ENCODE measurements around the gene COPS2. TPM values are rescaled to one million over a fixed set of nuclear protein-coding genes. Genes with fewer than 3 reads are reported as not detected.

COPS2 gene
- total and polyA plus RNA-seq, 2 of the 13 experiments (the other 11 are each of a cell fraction or from before 2014, with no cell fraction given), result 37.8 to 66.3 TPM

DNA sequence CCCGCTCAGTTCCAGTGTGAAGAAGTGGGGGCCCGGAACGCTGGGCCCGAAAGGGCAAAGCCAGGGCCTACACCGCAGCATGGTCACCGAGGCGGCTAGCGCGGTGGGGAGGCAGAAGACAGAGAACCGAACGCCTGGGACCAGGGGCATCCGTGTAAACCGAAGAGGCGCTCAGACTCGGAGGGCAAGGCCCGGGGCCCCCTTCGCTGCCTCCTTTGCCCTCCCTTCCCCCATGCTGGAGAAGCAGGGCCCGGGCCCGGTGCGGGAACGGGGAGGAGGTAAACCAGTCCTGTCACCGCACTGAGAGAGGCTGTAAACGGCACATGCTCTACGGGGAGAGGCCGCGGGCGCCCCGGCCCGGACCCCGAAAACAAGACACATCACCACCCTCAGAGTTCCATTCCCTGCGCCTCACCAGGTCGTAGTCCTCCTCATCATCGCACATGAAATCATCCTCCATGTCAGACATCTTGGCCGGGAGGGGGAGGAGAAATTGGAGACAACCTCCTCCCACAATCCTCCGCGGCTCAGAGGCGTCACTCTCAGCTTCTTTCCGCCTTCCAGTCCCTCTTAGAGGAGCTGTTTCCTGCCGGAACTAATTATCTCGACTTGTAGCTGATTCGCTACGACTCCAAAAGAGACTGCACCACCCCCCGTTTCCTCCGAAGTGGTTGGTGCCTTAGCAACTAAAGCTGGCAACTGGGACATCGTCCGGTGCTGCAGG is at the start of gene COPS2 (continued):
- TF ChIP-seq, protein P1, sequence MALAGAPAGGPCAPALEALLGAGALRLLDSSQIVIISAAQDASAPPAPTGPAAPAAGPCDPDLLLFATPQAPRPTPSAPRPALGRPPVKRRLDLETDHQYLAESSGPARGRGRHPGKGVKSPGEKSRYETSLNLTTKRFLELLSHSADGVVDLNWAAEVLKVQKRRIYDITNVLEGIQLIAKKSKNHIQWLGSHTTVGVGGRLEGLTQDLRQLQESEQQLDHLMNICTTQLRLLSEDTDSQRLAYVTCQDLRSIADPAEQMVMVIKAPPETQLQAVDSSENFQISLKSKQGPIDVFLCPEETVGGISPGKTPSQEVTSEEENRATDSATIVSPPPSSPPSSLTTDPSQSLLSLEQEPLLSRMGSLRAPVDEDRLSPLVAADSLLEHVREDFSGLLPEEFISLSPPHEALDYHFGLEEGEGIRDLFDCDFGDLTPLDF (CRISPR knock-in tag; IDR thresholded peaks at IDR 0.05), result no peak
- TF ChIP-seq KLF13 (CRISPR knock-in tag; IDR thresholded peaks at IDR 0.05), result no peak
- peak; percentile 91 for TF ChIP-seq SPEN (CRISPR knock-in tag; IDR thresholded peaks at IDR 0.05; ENCODE audit: low read depth)
- TF ChIP-seq DMAP1 (CRISPR knock-in tag; IDR thresholded peaks at IDR 0.05), result peak; percentile 83
- TF ChIP-seq JUNB (CRISPR knock-in tag; IDR thresholded peaks at IDR 0.05; ENCODE audit: borderline replicate concordance), result no peak
- 0 out of 2 replicates have a peak, but pooled peaks have one; percentile 58 for TF ChIP-seq ZNF703 (CRISPR knock-in tag; IDR thresholded peaks at IDR 0.05; ENCODE audit: borderline replicate concordance)
- TF ChIP-seq, protein P2, sequence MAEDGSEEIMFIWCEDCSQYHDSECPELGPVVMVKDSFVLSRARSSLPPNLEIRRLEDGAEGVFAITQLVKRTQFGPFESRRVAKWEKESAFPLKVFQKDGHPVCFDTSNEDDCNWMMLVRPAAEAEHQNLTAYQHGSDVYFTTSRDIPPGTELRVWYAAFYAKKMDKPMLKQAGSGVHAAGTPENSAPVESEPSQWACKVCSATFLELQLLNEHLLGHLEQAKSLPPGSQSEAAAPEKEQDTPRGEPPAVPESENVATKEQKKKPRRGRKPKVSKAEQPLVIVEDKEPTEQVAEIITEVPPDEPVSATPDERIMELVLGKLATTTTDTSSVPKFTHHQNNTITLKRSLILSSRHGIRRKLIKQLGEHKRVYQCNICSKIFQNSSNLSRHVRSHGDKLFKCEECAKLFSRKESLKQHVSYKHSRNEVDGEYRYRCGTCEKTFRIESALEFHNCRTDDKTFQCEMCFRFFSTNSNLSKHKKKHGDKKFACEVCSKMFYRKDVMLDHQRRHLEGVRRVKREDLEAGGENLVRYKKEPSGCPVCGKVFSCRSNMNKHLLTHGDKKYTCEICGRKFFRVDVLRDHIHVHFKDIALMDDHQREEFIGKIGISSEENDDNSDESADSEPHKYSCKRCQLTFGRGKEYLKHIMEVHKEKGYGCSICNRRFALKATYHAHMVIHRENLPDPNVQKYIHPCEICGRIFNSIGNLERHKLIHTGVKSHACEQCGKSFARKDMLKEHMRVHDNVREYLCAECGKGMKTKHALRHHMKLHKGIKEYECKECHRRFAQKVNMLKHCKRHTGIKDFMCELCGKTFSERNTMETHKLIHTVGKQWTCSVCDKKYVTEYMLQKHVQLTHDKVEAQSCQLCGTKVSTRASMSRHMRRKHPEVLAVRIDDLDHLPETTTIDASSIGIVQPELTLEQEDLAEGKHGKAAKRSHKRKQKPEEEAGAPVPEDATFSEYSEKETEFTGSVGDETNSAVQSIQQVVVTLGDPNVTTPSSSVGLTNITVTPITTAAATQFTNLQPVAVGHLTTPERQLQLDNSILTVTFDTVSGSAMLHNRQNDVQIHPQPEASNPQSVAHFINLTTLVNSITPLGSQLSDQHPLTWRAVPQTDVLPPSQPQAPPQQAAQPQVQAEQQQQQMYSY (CRISPR knock-in tag; IDR thresholded peaks at IDR 0.05), result no peak
- no peak for TF ChIP-seq SRSF4 (IDR thresholded peaks at IDR 0.05; ENCODE audit: low read depth, low read length, poor library complexity, severe bottlenecking)
- TF ChIP-seq, protein P3, sequence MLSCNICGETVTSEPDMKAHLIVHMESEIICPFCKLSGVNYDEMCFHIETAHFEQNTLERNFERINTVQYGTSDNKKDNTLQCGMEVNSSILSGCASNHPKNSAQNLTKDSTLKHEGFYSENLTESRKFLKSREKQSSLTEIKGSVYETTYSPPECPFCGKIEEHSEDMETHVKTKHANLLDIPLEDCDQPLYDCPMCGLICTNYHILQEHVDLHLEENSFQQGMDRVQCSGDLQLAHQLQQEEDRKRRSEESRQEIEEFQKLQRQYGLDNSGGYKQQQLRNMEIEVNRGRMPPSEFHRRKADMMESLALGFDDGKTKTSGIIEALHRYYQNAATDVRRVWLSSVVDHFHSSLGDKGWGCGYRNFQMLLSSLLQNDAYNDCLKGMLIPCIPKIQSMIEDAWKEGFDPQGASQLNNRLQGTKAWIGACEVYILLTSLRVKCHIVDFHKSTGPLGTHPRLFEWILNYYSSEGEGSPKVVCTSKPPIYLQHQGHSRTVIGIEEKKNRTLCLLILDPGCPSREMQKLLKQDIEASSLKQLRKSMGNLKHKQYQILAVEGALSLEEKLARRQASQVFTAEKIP (CRISPR knock-in tag; IDR thresholded peaks at IDR 0.05; ENCODE audit: borderline replicate concordance), result no peak
- TF ChIP-seq MXI1 (IDR thresholded peaks at IDR 0.05; ENCODE audit: borderline replicate concordance, low read depth, low read length), result peak; percentile 91; the same call in 2 of the 3 replicates
- TF ChIP-seq, protein P4, sequence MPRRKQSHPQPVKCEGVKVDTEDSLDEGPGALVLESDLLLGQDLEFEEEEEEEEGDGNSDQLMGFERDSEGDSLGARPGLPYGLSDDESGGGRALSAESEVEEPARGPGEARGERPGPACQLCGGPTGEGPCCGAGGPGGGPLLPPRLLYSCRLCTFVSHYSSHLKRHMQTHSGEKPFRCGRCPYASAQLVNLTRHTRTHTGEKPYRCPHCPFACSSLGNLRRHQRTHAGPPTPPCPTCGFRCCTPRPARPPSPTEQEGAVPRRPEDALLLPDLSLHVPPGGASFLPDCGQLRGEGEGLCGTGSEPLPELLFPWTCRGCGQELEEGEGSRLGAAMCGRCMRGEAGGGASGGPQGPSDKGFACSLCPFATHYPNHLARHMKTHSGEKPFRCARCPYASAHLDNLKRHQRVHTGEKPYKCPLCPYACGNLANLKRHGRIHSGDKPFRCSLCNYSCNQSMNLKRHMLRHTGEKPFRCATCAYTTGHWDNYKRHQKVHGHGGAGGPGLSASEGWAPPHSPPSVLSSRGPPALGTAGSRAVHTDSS (CRISPR knock-in tag; conservative IDR thresholded peaks at IDR 0.05), result no peak
- TF ChIP-seq, protein P5, sequence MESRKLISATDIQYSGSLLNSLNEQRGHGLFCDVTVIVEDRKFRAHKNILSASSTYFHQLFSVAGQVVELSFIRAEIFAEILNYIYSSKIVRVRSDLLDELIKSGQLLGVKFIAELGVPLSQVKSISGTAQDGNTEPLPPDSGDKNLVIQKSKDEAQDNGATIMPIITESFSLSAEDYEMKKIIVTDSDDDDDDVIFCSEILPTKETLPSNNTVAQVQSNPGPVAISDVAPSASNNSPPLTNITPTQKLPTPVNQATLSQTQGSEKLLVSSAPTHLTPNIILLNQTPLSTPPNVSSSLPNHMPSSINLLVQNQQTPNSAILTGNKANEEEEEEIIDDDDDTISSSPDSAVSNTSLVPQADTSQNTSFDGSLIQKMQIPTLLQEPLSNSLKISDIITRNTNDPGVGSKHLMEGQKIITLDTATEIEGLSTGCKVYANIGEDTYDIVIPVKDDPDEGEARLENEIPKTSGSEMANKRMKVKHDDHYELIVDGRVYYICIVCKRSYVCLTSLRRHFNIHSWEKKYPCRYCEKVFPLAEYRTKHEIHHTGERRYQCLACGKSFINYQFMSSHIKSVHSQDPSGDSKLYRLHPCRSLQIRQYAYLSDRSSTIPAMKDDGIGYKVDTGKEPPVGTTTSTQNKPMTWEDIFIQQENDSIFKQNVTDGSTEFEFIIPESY (CRISPR knock-in tag; IDR thresholded peaks at IDR 0.05), result no peak
- TF ChIP-seq, protein P6, sequence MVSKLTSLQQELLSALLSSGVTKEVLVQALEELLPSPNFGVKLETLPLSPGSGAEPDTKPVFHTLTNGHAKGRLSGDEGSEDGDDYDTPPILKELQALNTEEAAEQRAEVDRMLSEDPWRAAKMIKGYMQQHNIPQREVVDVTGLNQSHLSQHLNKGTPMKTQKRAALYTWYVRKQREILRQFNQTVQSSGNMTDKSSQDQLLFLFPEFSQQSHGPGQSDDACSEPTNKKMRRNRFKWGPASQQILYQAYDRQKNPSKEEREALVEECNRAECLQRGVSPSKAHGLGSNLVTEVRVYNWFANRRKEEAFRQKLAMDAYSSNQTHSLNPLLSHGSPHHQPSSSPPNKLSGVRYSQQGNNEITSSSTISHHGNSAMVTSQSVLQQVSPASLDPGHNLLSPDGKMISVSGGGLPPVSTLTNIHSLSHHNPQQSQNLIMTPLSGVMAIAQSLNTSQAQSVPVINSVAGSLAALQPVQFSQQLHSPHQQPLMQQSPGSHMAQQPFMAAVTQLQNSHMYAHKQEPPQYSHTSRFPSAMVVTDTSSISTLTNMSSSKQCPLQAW (CRISPR knock-in tag; IDR thresholded peaks at IDR 0.05), result peak; percentile 86
- no peak; the same call in 1 of the 2 replicates for TF ChIP-seq SMC3 (IDR thresholded peaks at IDR 0.05; ENCODE audit: low read length)
- TF ChIP-seq ZNF329 (CRISPR knock-in tag; IDR thresholded peaks at IDR 0.05; ENCODE audit: low read depth), result no peak
- TF ChIP-seq MED8 (CRISPR knock-in tag; IDR thresholded peaks at IDR 0.05; ENCODE audit: insufficient replicate concordance), result no peak

Data from HepG2 (cell line).